ENCODE measurements around the gene CSRNP3. TPM values are rescaled to one million over a fixed set of nuclear protein-coding genes. Genes with fewer than 3 reads are reported as not detected.

The CSRNP3 gene
- total RNA-seq, 1 donor from 2014 or later: 1.6 TPM

- no peak overlapping the region for H3K4me3 ChIP-seq (ENCODE audit: low read depth, low read length)
- TF ChIP-seq CTCF (conservative IDR thresholded peaks at IDR 0.05; ENCODE audit: low read depth, low read length): no peak
- no peak for DNase-seq (ENCODE audit: low read depth)
Measured at GRCh38 chr2:165567273-165567672, 97.8 kb downstream of the CSRNP3 start.

GRCh38 chr2:165568361-165568760 is 98.9 kb downstream of the CSRNP3 start:
- no peak for TF ChIP-seq CTCF (conservative IDR thresholded peaks at IDR 0.05; ENCODE audit: low read depth, low read length)
- H3K4me3 ChIP-seq (ENCODE audit: low read depth, low read length): no peak overlapping the region
- DNase-seq (ENCODE audit: low read depth): no peak

GRCh38 chr2:165571477-165571876 is 102.0 kb downstream of the CSRNP3 start:
- TF ChIP-seq CTCF (conservative IDR thresholded peaks at IDR 0.05; ENCODE audit: low read depth, low read length): no peak
- no peak for DNase-seq (ENCODE audit: low read depth)
- no peak overlapping the region for H3K4me3 ChIP-seq (ENCODE audit: low read depth, low read length)

- DNase-seq (ENCODE audit: low read depth): no peak
- no peak overlapping the region for H3K4me3 ChIP-seq (ENCODE audit: low read depth, low read length)
- no peak for TF ChIP-seq CTCF (conservative IDR thresholded peaks at IDR 0.05; ENCODE audit: low read depth, low read length)
Measured at GRCh38 chr2:165572151-165572550, 102.7 kb downstream of the CSRNP3 start.

GRCh38 chr2:165573534-165574461 is 104.3 kb downstream of the CSRNP3 start:
- peak; percentile 37 for DNase-seq (ENCODE audit: low read depth)
- peak overlapping the region; percentile 58 for H3K4me3 ChIP-seq (ENCODE audit: low read depth, low read length)
- TF ChIP-seq CTCF (conservative IDR thresholded peaks at IDR 0.05; ENCODE audit: low read depth, low read length): no peak

GRCh38 chr2:165575044-165575615 is 105.6 kb downstream of the CSRNP3 start:
- no peak overlapping the region for H3K4me3 ChIP-seq (ENCODE audit: low read depth, low read length)
- TF ChIP-seq CTCF (conservative IDR thresholded peaks at IDR 0.05; ENCODE audit: low read depth, low read length): no peak
- no peak for DNase-seq (ENCODE audit: low read depth)

Measured in epithelial cell of proximal tubule (primary cell).